HG03439 (cell line): ENCODE results near the gene PHOSPHO1.

Experiments used
- ATAC-seq: cut with Tn5 transposase; IDR thresholded peaks from one replicate; pipeline ENCODE4 v1.9.1; 2021; ENCODE audit warnings: mild to moderate bottlenecking, moderate library complexity; ENCODE audit not compliant: unreplicated experiment

Gene PHOSPHO1

GRCh38 chr17:49219987-49220386, 10.6 kb downstream of the PHOSPHO1 start:
- no peak for ATAC-seq

- no peak for ATAC-seq
Observed at GRCh38 chr17:49218941-49219913, 11.4 kb downstream of the PHOSPHO1 start.

- ATAC-seq, result no peak
Observed at GRCh38 chr17:49217651-49218413, 12.8 kb downstream of the PHOSPHO1 start.

GRCh38 chr17:49216953-49217650, 13.5 kb downstream of the PHOSPHO1 start:
- ATAC-seq, result no peak

GRCh38 chr17:49216482-49216881, 14.1 kb downstream of the PHOSPHO1 start:
- ATAC-seq, result no peak

GRCh38 chr17:49214676-49215360, 15.8 kb downstream of the PHOSPHO1 start:
- no peak for ATAC-seq

- ATAC-seq, result no peak
Observed at GRCh38 chr17:49213847-49214246, 16.7 kb downstream of the PHOSPHO1 start.

- no peak for ATAC-seq
Observed at GRCh38 chr17:49213399-49213798, 17.2 kb downstream of the PHOSPHO1 start.

GRCh38 chr17:49210158-49211029, 20.2 kb downstream of the PHOSPHO1 start, which contains the start of the genes ABI3 and GNGT2:
Gene ABI3 (plus strand): TSS chr17:49210707. CDS start chr17:49210725, 18 bp downstream.
Gene GNGT2 (minus strand): TSS chr17:49210574. CDS start chr17:49207422, 3,152 bp downstream.
- peak; percentile 72 for ATAC-seq

GRCh38 chr17:49209061-49209571, 21.5 kb downstream of the PHOSPHO1 start:
- ATAC-seq, result no peak

GRCh38 chr17:49204516-49204915, 26.1 kb downstream of the PHOSPHO1 start:
- no peak for ATAC-seq

- ATAC-seq, result no peak
Observed at GRCh38 chr17:49203796-49204195, 26.8 kb downstream of the PHOSPHO1 start.

GRCh38 chr17:49201481-49201927, 29.1 kb downstream of the PHOSPHO1 start:
- no peak for ATAC-seq

GRCh38 chr17:49200423-49201083, 30.0 kb downstream of the PHOSPHO1 start:
- ATAC-seq, result no peak

GRCh38 chr17:49198211-49198610, 32.4 kb downstream of the PHOSPHO1 start:
- no peak for ATAC-seq

- no peak for ATAC-seq
Observed at GRCh38 chr17:49197346-49197998, 33.1 kb downstream of the PHOSPHO1 start.

- ATAC-seq, result no peak
Observed at GRCh38 chr17:49196520-49196919, 34.1 kb downstream of the PHOSPHO1 start.

- ATAC-seq, result no peak
Observed at GRCh38 chr17:49195751-49196150, 34.8 kb downstream of the PHOSPHO1 start.
